Islet of Langerhans (tissue), 1 donor: Measurements from ENCODE around the gene ADCY6.

ENCODE experiments used
- FAIRE-seq: peaks from one replicate; lab custom pipeline; 2011; peaks lifted over from hg19 to GRCh38; lab: Jason Lieb, UNC

ADCY6 gene

GRCh38 chr12:48815126-48816110 is 26.5 kb upstream of the ADCY6 start:
- no peak for FAIRE-seq

- no peak for FAIRE-seq
Observed at GRCh38 chr12:48814262-48815125, 25.6 kb upstream of the ADCY6 start.

GRCh38 chr12:48813465-48814261 is 24.8 kb upstream of the ADCY6 start:
- FAIRE-seq = no peak

- no peak for FAIRE-seq
Observed at GRCh38 chr12:48812389-48812788, 23.5 kb upstream of the ADCY6 start.

GRCh38 chr12:48811437-48812090 is 22.7 kb upstream of the ADCY6 start:
- no peak for FAIRE-seq

- no peak for FAIRE-seq
Observed at GRCh38 chr12:48810903-48811431, 22.1 kb upstream of the ADCY6 start.

GRCh38 chr12:48807981-48808380 is 19.1 kb upstream of the ADCY6 start:
- no peak for FAIRE-seq

- no peak for FAIRE-seq
Observed at GRCh38 chr12:48803675-48804074, 14.8 kb upstream of the ADCY6 start.

GRCh38 chr12:48800971-48801370 is 12.1 kb upstream of the ADCY6 start:
- no peak for FAIRE-seq

- no peak for FAIRE-seq
Observed at GRCh38 chr12:48800457-48800856, 11.6 kb upstream of the ADCY6 start.

- FAIRE-seq = no peak
Observed at GRCh38 chr12:48796976-48797375, 8.1 kb upstream of the ADCY6 start.

- no peak for FAIRE-seq
Observed at GRCh38 chr12:48795550-48796455, 6.9 kb upstream of the ADCY6 start.

- FAIRE-seq = no peak
Observed at GRCh38 chr12:48794870-48795269, 6.0 kb upstream of the ADCY6 start.

GRCh38 chr12:48793696-48794095 is 4.8 kb upstream of the ADCY6 start:
- FAIRE-seq = no peak

GRCh38 chr12:48789858-48790326 is 1.0 kb upstream of the ADCY6 start:
- no peak for FAIRE-seq

- no peak for FAIRE-seq
Observed at GRCh38 chr12:48788524-48788853, 400 bp downstream of the ADCY6 start.

- no peak for FAIRE-seq
Observed at GRCh38 chr12:48787791-48788523, 932 bp downstream of the ADCY6 start.

GRCh38 chr12:48786591-48787544 is 2.0 kb downstream of the ADCY6 start:
- FAIRE-seq = no peak
